IMR-90 (cell line): ENCODE measurements around the gene NAA60. TPM values are rescaled to one million over a fixed set of nuclear protein-coding genes. Genes with fewer than 3 reads are reported as not detected.

Experiments
- ATAC-seq: fragments of 200-7000 bp; cut with Tn5 transposase; 2 replicates; pipeline ENCODE4 v1.9.1; 2020; ENCODE audit warnings: low read depth, mild to moderate bottlenecking, moderate library complexity
- BruUV-seq: library from RNA; stranded (reverse); fragments of 400-500 nt; replicated peaks from 2 replicates; lab custom pipeline; 2021; lab: Mats Ljungman, UMichigan
- CTCF ChIA-PET: fragments of 300-600 bp; formaldehyde crosslinking; extraction: SDS; loops from one replicate; lab custom pipeline; 2021; ENCODE audit warnings: antibody characterized with exemption; lab: Yijun Ruan, JAX
- POLR2A ChIA-PET: fragments of 300-600 bp; sonication (Branson Sonifier 250); formaldehyde crosslinking; loops from one replicate; lab custom pipeline; 2022; ENCODE audit warnings: antibody characterized with exemption; ENCODE audit not compliant: unreplicated experiment; lab: Charles Lee
- DNase-seq: peaks from one replicate; pipeline ENCODE4 v3.0.0; 2013
- H2AFZ ChIP-seq: replicated peaks from 2 replicates; pipeline ENCODE3; 2013; ENCODE audit warnings: low read length, mild to moderate bottlenecking; ENCODE audit not compliant: poor library complexity
- H2AK5ac ChIP-seq: 2 replicates; pipeline ENCODE4 v1.6.1; 2013; ENCODE audit warnings: low read depth, low read length, inconsistent platforms
- H2AK9ac ChIP-seq: replicated peaks from 2 replicates; pipeline ENCODE3; 2013; ENCODE audit warnings: mild to moderate bottlenecking, low read depth, low read length, moderate library complexity; ENCODE audit not compliant: poor library complexity
- H2BK120ac ChIP-seq: 2 replicates; pipeline ENCODE4 v1.6.1; 2013; ENCODE audit warnings: low read depth, low read length, inconsistent platforms
- H2BK15ac ChIP-seq: 3 replicates; pipeline ENCODE4 v1.6.1; 2013; ENCODE audit warnings: low read depth, low read length, inconsistent platforms
- H2BK20ac ChIP-seq: 2 replicates; pipeline ENCODE4 v1.6.1; 2013; ENCODE audit warnings: low read depth, mild to moderate bottlenecking, inconsistent platforms, low read length, moderate library complexity
- H2BK5ac ChIP-seq: 2 replicates; pipeline ENCODE4 v1.6.1; 2013; ENCODE audit warnings: mild to moderate bottlenecking, low read depth, low read length, inconsistent platforms; ENCODE audit not compliant: poor library complexity, severe bottlenecking
- H3K14ac ChIP-seq: replicated peaks from 2 replicates; pipeline ENCODE4 v1.6.1; 2013; ENCODE audit warnings: low read depth, low read length, inconsistent platforms
- H3K18ac ChIP-seq: 2 replicates; pipeline ENCODE4 v1.6.1; 2013; ENCODE audit warnings: low read depth, low read length, control low read depth
- H3K23ac ChIP-seq: 2 replicates; pipeline ENCODE4 v1.6.1; 2013; ENCODE audit warnings: low read depth, low read length, inconsistent platforms
- H3K27ac ChIP-seq: 2 replicates; pipeline ENCODE4 v1.5.1; 2013; ENCODE audit warnings: mild to moderate bottlenecking, control low read depth, low read length; ENCODE audit not compliant: insufficient read depth
- H3K27me3 ChIP-seq: 2 replicates; pipeline ENCODE4 v1.6.1; 2013; ENCODE audit warnings: low read length; ENCODE audit not compliant: control insufficient read depth, insufficient read depth
- H3K36me3 ChIP-seq: 2 replicates; pipeline ENCODE4 v1.6.1; 2013; ENCODE audit warnings: low read length, mixed read lengths; ENCODE audit not compliant: control insufficient read depth, insufficient read depth
- H3K4ac ChIP-seq: 2 replicates; pipeline ENCODE4 v1.6.1; 2013; ENCODE audit warnings: low read depth, low read length, inconsistent platforms
- H3K4me1 ChIP-seq: 2 replicates; pipeline ENCODE4 v1.6.1; 2013; ENCODE audit warnings: low read length, mixed read lengths; ENCODE audit not compliant: control insufficient read depth, insufficient read depth
- H3K4me2 ChIP-seq: 2 replicates; pipeline ENCODE4 v1.6.1; 2013; ENCODE audit warnings: low read depth, mild to moderate bottlenecking, control low read depth, low read length, moderate library complexity
- H3K4me3 ChIP-seq: 2 replicates; pipeline ENCODE4 v1.5.1; 2013; ENCODE audit warnings: low read depth, mild to moderate bottlenecking, control low read depth, low read length, moderate library complexity; ENCODE audit not compliant: insufficient read depth
- H3K56ac ChIP-seq: 2 replicates; pipeline ENCODE4 v1.6.1; 2013; ENCODE audit warnings: low read length, inconsistent platforms; ENCODE audit not compliant: insufficient read depth; ENCODE audit errors: extremely low read depth
- H3K79me1 ChIP-seq, 2 experiments: 2 replicates each; pipeline ENCODE4 v1.6.1; 2013; ENCODE audit warnings: low read length in 2 of 2, inconsistent platforms in 1 of 2, low read depth in 1 of 2
- H3K9ac ChIP-seq: 2 replicates; pipeline ENCODE4 v1.6.1; 2013; ENCODE audit warnings: low read depth, low read length, control low read depth
- H3K9me1 ChIP-seq: 2 replicates; pipeline ENCODE4 v1.6.1; 2013; ENCODE audit warnings: low read length, inconsistent platforms; ENCODE audit not compliant: insufficient read depth
- H3K9me3 ChIP-seq: 2 replicates; pipeline ENCODE4 v1.6.1; 2013; ENCODE audit warnings: low read length; ENCODE audit not compliant: control insufficient read depth, insufficient read depth
- H4K20me1 ChIP-seq: 2 replicates; pipeline ENCODE4 v1.6.1; 2013; ENCODE audit warnings: low read length, inconsistent platforms; ENCODE audit not compliant: insufficient read depth
- H4K5ac ChIP-seq: 2 replicates; pipeline ENCODE4 v1.6.1; 2013; ENCODE audit warnings: mild to moderate bottlenecking, low read depth, low read length, control low read depth
- H4K8ac ChIP-seq, 2 experiments: 2 replicates each; pipeline ENCODE4 v1.6.1; 2013; ENCODE audit warnings: low read depth in 2 of 2, low read length in 2 of 2, control low read depth in 1 of 2, inconsistent platforms in 1 of 2
- H4K91ac ChIP-seq: 2 replicates; pipeline ENCODE4 v1.6.1; 2013; ENCODE audit warnings: low read depth, low read length, inconsistent platforms; ENCODE audit not compliant: insufficient read depth
- FOS ChIP-seq: fragments of 150-350 bp; IDR thresholded peaks from 2 replicates; pipeline ENCODE4 v1.6.1; 2016; ENCODE audit warnings: low read depth, low read length
- MAFK ChIP-seq: IDR thresholded peaks from 2 replicates; pipeline ENCODE4 v1.6.1; 2012; ENCODE audit warnings: low read depth, low read length, improper control_type of control experiment
- POLR2A ChIP-seq: IDR thresholded peaks from 2 replicates; pipeline ENCODE4 v1.6.1; 2012; ENCODE audit warnings: mild to moderate bottlenecking, low read depth, low read length
- SMC3 ChIP-seq: fragments of 150-350 bp; IDR thresholded peaks from 2 replicates; pipeline ENCODE4 v1.6.1; 2016; ENCODE audit warnings: low read depth, mild to moderate bottlenecking, antibody characterized with exemption, low read length, moderate library complexity
- WGBS, 2 experiments: methylation state at CpG; one replicate each; pipeline versions ENCODE4 v1.1.5 to v1.1.7; 2013; ENCODE audit warnings: missing lambda C conversion rate in 2 of 2; ENCODE audit not compliant: insufficient read length in 1 of 2; ENCODE audit errors: extremely low coverage in 2 of 2; 5-methylcytosine and 5-hydroxymethylcytosine counted together
- dilution Hi-C: fragments of 300-500 bp; cut with HindIII; formaldehyde crosslinking; loops from one replicate; pipeline ENCODE4 v1.14.3; 2018; ENCODE audit warnings: low sequenced_read_pairs; ENCODE audit not compliant: unreplicated experiment
- in situ Hi-C: fragments of 300-500 bp; cut with MboI; formaldehyde crosslinking; loops from 3 replicates; pipeline ENCODE4 v1.14.3; 2019; ENCODE audit warnings: low sequenced_read_pairs, inconsistent platforms, mixed read lengths
- intact Hi-C: fragments of 100-400 bp; cut with micrococcal nuclease; formaldehyde crosslinking; loops from 2 replicates; pipeline ENCODE4 v1.10.0; 2022
- polyA plus RNA-seq, 3 experiments: library from polyadenylated mRNA; depleted of rRNA; stranded (reverse); fragments of >200 nt; gene quantifications; 2 replicates each; pipeline ENCODE4 v1.2.3, GENCODE V29; 2012; ENCODE audit warnings: low replicate concordance in 1 of 3
- total RNA-seq: library from RNA; depleted of rRNA; stranded (reverse); fragments of >200 nt; gene quantifications from 2 replicates; pipeline ENCODE4 v1.2.3, GENCODE V29; 2012

NAA60 gene
- total and polyA plus RNA-seq, 2 of the 4 experiments (the other 2 are of a cell fraction), result 7.5 to 18.0 TPM

DNA sequence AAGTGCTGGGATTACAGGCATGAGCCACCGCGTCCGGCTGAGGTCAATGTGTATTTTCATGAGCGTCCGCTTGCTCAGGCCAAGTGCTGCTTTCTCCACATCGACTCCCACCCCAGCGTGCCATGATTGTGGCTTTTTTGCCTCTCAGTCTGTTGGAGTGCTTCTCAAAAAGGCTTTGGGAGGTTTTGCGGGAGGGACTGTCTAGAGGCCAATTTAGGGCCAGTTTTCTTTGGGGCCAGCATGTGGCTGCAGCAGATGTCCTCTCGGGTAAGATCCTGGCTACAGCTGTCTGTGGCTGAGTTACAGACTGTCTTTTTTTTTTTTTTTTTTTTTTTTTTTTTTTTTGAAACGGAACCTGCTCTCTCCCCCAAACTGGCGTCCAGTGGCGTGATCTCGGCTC, 45.3 kb downstream of the NAA60 start:
- H2AFZ ChIP-seq, result no peak overlapping the region
- no peak overlapping the region for H2BK20ac ChIP-seq
- ATAC-seq, result no peak
- ChIA-PET CTCF (no interaction called here), POLR2A (no interaction called here)
- H3K23ac ChIP-seq, result no peak overlapping the region
- DNase-seq, result no peak
- H3K27ac ChIP-seq, result no peak overlapping the region
- 100% methylated on average over 3 of the region's 13 CpGs; no CpG with 5 or more reads in 1 of the 2 experiments for WGBS, 2 experiments
- no peak overlapping the region for H2BK15ac ChIP-seq
- H3K79me1 ChIP-seq, result peaks cover 0 to 11% of the 10 kb centered on the region in 2 experiments; a peak in 1 of 4 replicates
- H3K27me3 ChIP-seq, result no peaks in the 10 kb centered on the region
- no peak overlapping the region for H3K9ac ChIP-seq
- in situ Hi-C loops, result no loop called here
- H2AK9ac ChIP-seq, result no peak overlapping the region
- H3K36me3 ChIP-seq, result peaks cover 34% of the 10 kb centered on the region
- H3K56ac ChIP-seq, result no peak overlapping the region
- H3K4me2 ChIP-seq, result no peak overlapping the region
- intact Hi-C loops, result no loop called here
- dilution Hi-C loops, result no loop called here
- no peak overlapping the region for H3K4me3 ChIP-seq
- H3K9me3 ChIP-seq, result no peaks in the 10 kb centered on the region
- BruUV-seq, result no TSS peak
- H4K91ac ChIP-seq, result no peak overlapping the region
- no peak overlapping the region for H2BK120ac ChIP-seq
- H4K20me1 ChIP-seq, result no peaks in the 10 kb centered on the region; the same call in 1 of the 2 replicates
- H2AK5ac ChIP-seq, result no peak overlapping the region
- no peaks in the 10 kb centered on the region for H3K4me1 ChIP-seq
- no peak overlapping the region for H2BK5ac ChIP-seq
- H3K4ac ChIP-seq, result no peak overlapping the region
- H4K5ac ChIP-seq, result no peak overlapping the region
- TF ChIP-seq FOS (no peak), MAFK (no peak), SMC3 (no peak), POLR2A (no peak)
- no peak overlapping the region for H3K14ac ChIP-seq
- H3K18ac ChIP-seq, result no peak overlapping the region
- H3K9me1 ChIP-seq, result peaks cover 3% of the 10 kb centered on the region; the same call in 1 of the 2 replicates
- H4K8ac ChIP-seq, result no peak overlapping the region
